HuH-7.5 (cell line): ENCODE measurements around the gene SEZ6L.

Source experiments
- DNase-seq: peaks from one replicate; pipeline ENCODE4 v3.0.0; 2011; ENCODE audit warnings: low spot score

The SEZ6L gene

GRCh38 chr22:26169315-26170111, at the start of gene SEZ6L:
TSS of gene SEZ6L (plus strand) at chr22:26169462. CDS start at chr22:26169670, 208 bp downstream.
- DNase-seq: no peak

- no peak for DNase-seq
Observed at GRCh38 chr22:26122920-26123468, 46.3 kb upstream of the SEZ6L start.

GRCh38 chr22:26124991-26125725, 44.1 kb upstream of the SEZ6L start:
- no peak for DNase-seq

DNA sequence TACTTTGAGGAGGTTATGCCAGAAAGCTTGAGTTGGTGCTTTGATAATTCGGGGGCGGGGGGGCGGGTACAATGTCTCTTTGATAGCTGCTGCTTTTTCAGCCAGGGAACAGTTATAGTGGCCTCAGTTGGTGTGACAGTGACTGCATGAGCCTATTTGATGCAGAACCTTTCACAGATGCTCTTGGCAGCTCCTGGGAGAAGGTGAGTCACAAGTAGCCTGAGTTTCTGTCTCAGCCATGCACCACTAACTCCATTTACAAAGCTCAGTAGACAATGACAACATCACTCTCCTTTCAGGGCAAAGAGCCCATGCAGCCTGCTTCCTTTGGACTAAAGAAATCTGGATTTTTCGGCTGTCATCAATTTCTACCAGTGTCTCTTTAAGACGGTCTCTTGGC, 42.1 kb upstream of the SEZ6L start:
- no peak for DNase-seq

DNA sequence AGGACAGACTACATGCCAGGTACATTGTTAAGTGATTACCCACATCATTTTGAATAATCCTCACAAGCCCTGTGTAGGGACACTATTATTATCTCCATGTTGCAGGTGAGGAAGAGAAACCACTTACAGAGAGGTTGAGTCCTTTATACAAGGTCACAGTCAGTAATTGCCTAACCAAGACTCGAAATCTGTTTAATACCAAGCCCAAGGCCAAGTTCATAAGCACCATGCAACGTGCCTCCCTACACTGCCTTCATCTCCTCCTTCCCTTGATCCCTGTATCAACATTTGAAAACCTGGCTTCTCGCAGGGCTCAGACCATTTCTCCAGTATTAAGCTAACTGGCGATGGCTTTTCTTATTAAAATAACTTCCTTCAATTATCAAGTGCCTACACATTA, 41.7 kb upstream of the SEZ6L start:
- DNase-seq: no peak

DNA sequence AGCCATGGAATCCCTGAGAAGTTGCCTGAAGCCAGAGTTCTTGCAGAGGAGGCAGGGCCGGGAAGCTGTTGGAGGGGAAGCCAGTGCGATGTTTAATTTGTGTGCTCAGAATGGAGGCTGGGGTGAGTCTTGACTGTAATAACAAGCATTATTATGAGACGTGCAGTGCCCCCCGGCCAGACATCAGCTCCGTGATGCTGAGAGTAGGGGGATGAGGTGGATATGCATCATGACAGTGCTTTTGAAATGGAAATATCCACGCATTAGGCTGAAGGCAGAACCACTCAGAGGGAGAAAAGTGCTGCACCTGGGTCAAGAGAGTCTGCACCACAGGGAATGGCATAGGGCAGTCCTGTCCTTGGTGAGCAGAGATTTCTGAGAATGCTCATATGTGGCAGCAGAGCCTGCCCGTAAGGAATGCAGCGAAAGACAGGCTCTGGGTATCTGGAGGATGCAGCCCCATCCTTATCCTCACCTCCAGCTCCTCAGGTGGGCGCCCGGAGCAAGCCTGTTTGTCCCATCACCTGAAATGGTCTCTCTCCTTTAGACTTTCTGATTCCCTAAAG, 37.6 kb upstream of the SEZ6L start:
- DNase-seq: no peak

GRCh38 chr22:26134654-26135330, 34.5 kb upstream of the SEZ6L start:
- DNase-seq: no peak

GRCh38 chr22:26135806-26136205, 33.5 kb upstream of the SEZ6L start:
- no peak for DNase-seq

- DNase-seq: no peak
Observed at GRCh38 chr22:26139310-26139709, 30.0 kb upstream of the SEZ6L start.

DNA sequence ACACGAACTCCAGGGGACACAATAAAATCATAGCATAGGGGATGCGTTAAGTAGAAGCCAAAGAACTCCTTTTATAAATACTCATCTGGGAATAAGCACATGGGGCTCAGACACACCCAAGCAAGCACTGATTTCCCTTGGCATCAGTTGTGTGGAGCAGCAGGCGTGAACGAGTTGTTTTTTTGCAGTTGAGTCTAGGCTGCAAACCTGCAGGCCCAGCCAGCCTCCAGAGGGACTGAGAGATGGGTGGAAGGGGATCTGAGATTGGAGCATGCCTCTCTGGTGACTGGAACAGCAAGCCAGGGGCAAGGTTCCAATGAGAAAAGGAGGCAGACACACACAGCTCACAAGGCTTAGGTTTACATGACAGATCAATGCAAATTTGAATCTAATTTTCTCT, 27.4 kb upstream of the SEZ6L start:
- no peak for DNase-seq

DNA sequence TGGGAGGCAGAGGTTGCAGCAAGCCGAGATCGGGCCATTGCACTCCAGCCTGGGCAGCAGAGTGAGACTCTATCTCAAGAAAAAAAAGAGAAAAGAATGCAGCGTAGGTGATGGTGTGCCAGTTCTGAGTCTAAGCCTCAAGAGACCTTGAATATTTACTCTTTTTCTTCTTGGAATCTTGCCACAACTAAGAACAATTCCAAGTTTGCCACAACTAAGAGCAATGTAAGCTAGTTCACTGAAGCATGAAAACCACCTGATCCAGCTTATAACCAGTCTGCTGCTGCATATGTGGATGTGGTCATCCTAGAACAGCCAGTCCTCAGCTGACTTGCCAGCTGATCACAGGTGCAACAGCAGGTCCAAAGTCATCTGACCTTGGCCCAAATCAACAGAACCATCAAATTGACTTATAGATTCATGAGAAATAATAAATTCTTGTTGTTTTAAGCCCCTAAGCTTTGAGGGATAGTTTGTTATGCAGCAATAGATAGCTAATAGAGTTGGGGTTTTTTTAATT, 25.4 kb upstream of the SEZ6L start:
- DNase-seq: no peak

- no peak for DNase-seq
Observed at GRCh38 chr22:26159886-26160285, 9.4 kb upstream of the SEZ6L start.

DNA sequence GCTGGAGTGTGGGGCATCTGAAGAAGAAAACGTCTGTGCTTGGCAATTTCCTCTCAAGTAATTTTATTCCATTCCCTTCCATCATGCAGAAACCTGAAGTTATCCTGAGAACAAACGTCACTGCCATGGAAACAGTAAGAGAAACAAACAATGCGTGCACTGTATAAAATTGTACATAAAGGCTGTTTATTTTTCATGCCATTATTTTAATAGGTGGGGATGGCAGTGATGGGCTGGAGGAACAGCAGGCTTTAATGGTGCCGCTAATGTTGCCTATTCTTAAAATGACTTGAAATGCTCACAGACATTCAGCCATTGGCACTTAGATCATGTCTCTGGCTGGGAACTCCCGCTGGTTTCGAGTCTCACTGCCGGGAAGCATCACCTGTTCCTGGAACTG, 7.5 kb upstream of the SEZ6L start:
- no peak for DNase-seq

DNA sequence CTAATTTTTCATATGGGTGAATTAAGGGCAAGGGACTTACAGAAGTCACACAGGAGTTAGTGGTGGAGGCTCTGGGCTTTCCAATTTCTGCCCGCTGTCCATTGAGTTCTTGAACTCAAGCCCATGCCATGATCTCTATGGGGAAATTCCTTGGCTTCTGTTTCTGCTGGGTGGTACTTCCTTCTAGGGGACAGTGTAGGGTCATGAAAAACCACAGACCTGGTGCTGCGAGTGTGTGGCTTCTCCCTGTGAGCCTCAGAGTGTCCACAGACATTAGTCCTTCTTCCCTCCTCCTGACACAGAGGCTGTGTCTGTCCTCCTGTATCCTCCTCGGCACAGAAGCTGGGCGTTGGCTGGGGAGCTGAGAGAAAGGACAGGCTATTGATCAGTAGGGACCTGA, 6.3 kb upstream of the SEZ6L start:
- DNase-seq: no peak

GRCh38 chr22:26164174-26164573, 5.1 kb upstream of the SEZ6L start:
- no peak for DNase-seq

GRCh38 chr22:26168330-26168851, 871 bp upstream of the SEZ6L start:
- DNase-seq: no peak

DNA sequence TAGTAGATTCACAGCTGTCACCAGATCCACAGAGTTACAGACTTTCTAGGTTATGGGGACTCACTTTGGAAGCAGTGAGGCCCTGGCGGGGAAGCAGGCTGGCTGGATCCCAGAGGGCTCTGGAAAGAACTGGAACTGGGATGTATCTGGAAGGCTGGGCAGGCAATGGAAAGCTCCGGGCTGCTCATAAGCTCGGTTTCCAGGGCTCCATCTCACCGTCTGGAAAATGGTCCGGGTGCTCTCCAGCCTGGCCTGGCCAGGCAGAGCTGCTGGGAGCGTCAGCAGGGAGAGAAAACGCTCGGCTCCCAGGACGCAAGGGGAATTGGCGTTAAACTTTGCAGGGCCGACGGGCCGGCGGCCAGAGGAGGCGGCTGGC, 335 bp upstream of the SEZ6L start:
- no peak for DNase-seq

DNA sequence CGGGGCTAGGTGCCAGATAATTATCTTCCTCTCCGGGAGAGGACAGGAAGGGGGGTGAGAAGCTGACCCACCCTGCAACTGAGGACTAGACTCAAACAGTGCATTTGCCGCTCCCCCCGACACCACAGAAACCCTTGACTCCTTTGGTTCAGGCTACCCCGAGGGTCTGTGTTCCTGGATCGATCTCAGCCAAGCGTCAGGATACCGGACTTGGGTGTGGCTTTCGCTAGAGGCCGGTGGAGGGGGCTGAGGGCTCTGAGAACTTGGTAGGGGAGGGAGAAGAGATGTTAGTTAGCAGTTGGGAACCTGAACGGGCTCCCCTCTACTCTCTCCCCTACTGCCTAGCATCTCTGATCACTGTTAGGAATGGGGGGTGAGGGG, 840 bp downstream of the SEZ6L start:
- no peak for DNase-seq

DNA sequence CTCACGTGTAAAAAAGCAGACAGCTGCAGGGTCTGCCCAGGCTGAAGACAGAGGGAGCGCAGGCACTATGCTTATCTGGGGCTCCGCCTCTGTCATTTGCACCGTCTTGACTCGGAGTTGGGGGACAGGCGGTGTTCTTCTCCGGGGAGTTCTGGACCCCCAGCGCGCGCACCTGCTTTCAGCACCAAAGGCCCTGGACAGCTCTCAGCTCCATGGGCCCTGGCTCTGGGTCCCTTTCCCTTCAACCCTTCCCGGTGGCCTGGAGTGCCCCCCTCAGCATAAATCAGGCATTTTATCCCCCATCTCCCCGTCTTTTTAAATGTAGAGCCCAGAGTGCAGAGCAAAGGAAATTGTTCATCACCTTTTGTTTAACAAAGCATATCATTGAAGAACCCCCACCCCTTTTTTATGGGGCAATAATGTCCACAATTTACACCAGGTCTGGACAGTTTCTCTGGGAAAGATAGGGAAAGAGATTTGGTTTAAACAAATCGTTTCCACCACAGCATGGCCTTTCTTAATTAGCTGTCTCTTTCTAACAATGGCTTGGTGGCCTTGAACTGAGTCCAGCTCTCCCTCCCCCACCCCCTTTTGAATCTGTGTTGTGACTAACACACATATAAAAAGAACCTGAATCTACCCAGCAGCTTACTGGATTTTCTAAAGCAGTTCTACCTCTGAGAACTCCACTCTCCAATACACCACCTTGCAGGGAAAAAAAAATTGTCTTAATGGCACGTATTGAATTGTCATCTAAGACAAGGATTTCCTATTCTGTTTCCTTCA, 1.7 kb downstream of the SEZ6L start:
- DNase-seq: no peak

GRCh38 chr22:26172389-26172990, 3.2 kb downstream of the SEZ6L start:
- peak; percentile 39 for DNase-seq

- no peak for DNase-seq
Observed at GRCh38 chr22:26174280-26174679, 5.0 kb downstream of the SEZ6L start.
